NCI-H526 (cell line): Measurements from ENCODE around the gene TMEM132E.
"Not testable (repeated sequence)": the region's sequence is repeated elsewhere in the genome, so short reads cannot be mapped to it uniquely, and the experiment has no call there.

Experiments used
- DNase-seq, 2 experiments: peaks; one replicate each; lab custom pipeline; 2025; lab: John Stamatoyannopoulos, UW

The TMEM132E gene

GRCh38 chr17:34579017-34579946, at the start of gene TMEM132E:
TMEM132E (plus strand) TSS chr17:34579582; CDS start chr17:34581077, 1,495 bp downstream.
- peak; percentile 43 to 81 for DNase-seq

- no peak for DNase-seq
Observed at GRCh38 chr17:34530918-34531317, 48.5 kb upstream of the TMEM132E start.

- no peak for DNase-seq
Observed at GRCh38 chr17:34532281-34533065, 46.9 kb upstream of the TMEM132E start.

GRCh38 chr17:34533806-34534527, 45.4 kb upstream of the TMEM132E start:
- DNase-seq, result no peak

- no peak for DNase-seq
Observed at GRCh38 chr17:34537445-34537844, 41.9 kb upstream of the TMEM132E start.

- not testable (repeated sequence) for DNase-seq
Observed at GRCh38 chr17:34538582-34538981, 40.8 kb upstream of the TMEM132E start.

- DNase-seq, result no peak
Observed at GRCh38 chr17:34539881-34540280, 39.5 kb upstream of the TMEM132E start.

- peak in 1 of 2 experiments; percentile 26 for DNase-seq
Observed at GRCh38 chr17:34542700-34543336, 36.6 kb upstream of the TMEM132E start.

GRCh38 chr17:34547453-34548063, 31.8 kb upstream of the TMEM132E start:
- peak in 1 of 2 experiments; percentile 2 for DNase-seq

GRCh38 chr17:34549966-34550365, 29.4 kb upstream of the TMEM132E start:
- no peak for DNase-seq

GRCh38 chr17:34553907-34554306, 25.5 kb upstream of the TMEM132E start:
- DNase-seq, result no peak

- DNase-seq, result no peak
Observed at GRCh38 chr17:34556384-34556783, 23.0 kb upstream of the TMEM132E start.

- no peak for DNase-seq
Observed at GRCh38 chr17:34556931-34557330, 22.5 kb upstream of the TMEM132E start.

- DNase-seq, result no peak
Observed at GRCh38 chr17:34561328-34561727, 18.1 kb upstream of the TMEM132E start.

GRCh38 chr17:34562387-34562786, 17.0 kb upstream of the TMEM132E start:
- peak; percentile 20 to 51 for DNase-seq

- DNase-seq, result no peak
Observed at GRCh38 chr17:34565713-34566112, 13.7 kb upstream of the TMEM132E start.

GRCh38 chr17:34566201-34566600, 13.2 kb upstream of the TMEM132E start:
- no peak for DNase-seq

- DNase-seq, result no peak
Observed at GRCh38 chr17:34566873-34567272, 12.5 kb upstream of the TMEM132E start.

- no peak for DNase-seq
Observed at GRCh38 chr17:34567691-34568465, 11.5 kb upstream of the TMEM132E start.

- DNase-seq, result no peak
Observed at GRCh38 chr17:34568953-34569352, 10.4 kb upstream of the TMEM132E start.
